Heart right ventricle (tissue), 16 donors: Measurements from ENCODE around the gene MLIP. TPM values are rescaled to one million over a fixed set of nuclear protein-coding genes. Genes with fewer than 3 reads are reported as not detected.
A peak's percentile ranks its signal among the peaks of the same experiment; 100 is the strongest.

Experiments
- ATAC-seq, 8 donors: fragments of 200-7000 bp; cut with Tn5 transposase; one replicate each; pipeline ENCODE4 v1.9.1; 2020; ENCODE audit warnings: mild to moderate bottlenecking in 8 of 8, moderate library complexity in 8 of 8, moderate number of reproducible peaks in 1 of 8
- DNase-seq, 2 donors: peaks; one replicate each; pipeline ENCODE4 v3.0.0-alpha.2; 2020
- H3K27ac ChIP-seq, 10 donors: fragments of 200-600 bp; sonication (generic) in 2 of 10; one replicate each; pipeline versions ENCODE4 v1.5.0 to v1.8.0; 2020 to 2022; ENCODE audit warnings: mild to moderate bottlenecking in 3 of 10
- H3K27me3 ChIP-seq, 7 donors: fragments of 200-600 bp; one replicate each; pipeline ENCODE4 v1.8.0; 2021 to 2022; ENCODE audit warnings: mild to moderate bottlenecking in 2 of 7
- H3K36me3 ChIP-seq, 9 donors: fragments of 200-600 bp; sonication (generic) in 1 of 9; one replicate each; pipeline versions ENCODE4 v1.5.0 to v1.8.0; 2020 to 2022; ENCODE audit warnings: mild to moderate bottlenecking in 2 of 9
- H3K4me1 ChIP-seq, 9 donors: fragments of 200-600 bp; sonication (generic) in 1 of 9; one replicate each; pipeline versions ENCODE4 v1.5.0 to v1.8.0; 2020 to 2022; ENCODE audit warnings: mild to moderate bottlenecking in 4 of 9
- H3K4me3 ChIP-seq, 10 donors: fragments of 200-600 bp; sonication (generic) in 2 of 10; one replicate each; pipeline versions ENCODE4 v1.5.0 to v1.8.0; 2020 to 2022; ENCODE audit warnings: mild to moderate bottlenecking in 7 of 10, moderate library complexity in 2 of 10
- H3K9me3 ChIP-seq, 11 donors: fragments of 200-600 bp in 10 of 11; sonication (generic) in 2 of 11; one replicate each; pipeline versions ENCODE4 v1.5.0 to v1.8.0; 2013 to 2022; ENCODE audit warnings: mild to moderate bottlenecking in 2 of 11, control low read depth in 1 of 11, moderate library complexity in 1 of 11
- CTCF ChIP-seq, 9 donors: fragments of 200-600 bp; sonication (generic) in 2 of 9; IDR thresholded peaks; one replicate each; pipeline versions ENCODE4 v1.5.0 to v1.8.0; 2021 to 2022; ENCODE audit warnings: antibody characterized with exemption in 9 of 9, mild to moderate bottlenecking in 5 of 9, moderate library complexity in 1 of 9
- WGBS, 2 donors: extraction: QIAGEN DNeasy Blood & Tissue Kit; methylation state at CpG; one replicate each; pipeline ENCODE4 v1.1.7; 2013; ENCODE audit warnings: inconsistent platforms in 1 of 2; 5-methylcytosine and 5-hydroxymethylcytosine counted together
- intact Hi-C, 10 donors: fragments of 100-400 bp; cut with DNase I; formaldehyde crosslinking; loops; one replicate each; pipeline versions ENCODE4 v1.11.1 to v1.14.2; 2022
- polyA plus RNA-seq, 2 donors: library from polyadenylated mRNA; stranded (reverse); fragments of 200-250 nt; gene quantifications; one replicate each; pipeline ENCODE4 v1.2.3, GENCODE V29; 2013
- total RNA-seq, 10 donors: library from RNA; stranded (reverse); fragmentation: NEBNext Ultra II Directional in 3 of 10; extraction: Animal tissue kit (Norgen Biotek cat#: 25700) in 3 of 10; gene quantifications; one replicate each; pipeline versions ENCODE4 v1.2.1 to v1.2.4, GENCODE V29; 2021 to 2023
- donor health status: Arrhythmogenic right ventricular cardiomyopathy.
- donor health status: ischemic (EF 13 %, LVEDD 7.1; RV severe dilation, severe dysfunction).
- donor health status: healthy with polysubstance abuse.
- donor health status: DM: no; HTN: yes; CAD: no.
- donor health status: DM: no; HTN: no; CAD: no.
- donor health status: ischemic (EF 25% LVEDD 6.9; RV normal size, moderate dysfunction).
- donor health status: ischemic (EF 25% LVEDD 5.7; RV mildly dilated, moderate dysfunction).
- donor health status: healthy.
- donor health status: DM: yes; HTN: yes; CAD: no.
- donor health status: Ischemic cardiomyopathy.
- donor health status: ischemic (EF 35%, LVEDD 5.7; RV mildly dilated, moderate dysfunction).
- donor health status: nonischemic (EF 11% LVEDD 7.7; RV severe dilation, severe dysfunction).
- donor health status: DM: yes; HTN: yes; CAD: no.
- donor health status: PGD.
- donor health status: ischemic (EF 29% LVEDD 5.4; RV normal size, mild dysfunction).
- donor health status: nonischemic (EF 23%, LVEDD 6.1; RV moderate dilation, normal function).

The MLIP gene
- total and polyA plus RNA-seq, 12 donors = 102 to 486 (median 394) TPM

GRCh38 chr6:54087721-54088120 lies 23.5 kb upstream of the MLIP start:
- no peaks in the 10 kb centered on the region for H3K27me3 ChIP-seq
- 55 to 68% methylated on average over 2 of the region's 2 CpGs for WGBS, 2 donors
- H3K9me3 ChIP-seq = no peaks in the 10 kb centered on the region
- peak overlapping the region in 2 of 10 donors; percentile 74 to 84 for H3K27ac ChIP-seq
- H3K4me1 ChIP-seq = peaks cover 0 to 79% (median 39%) of the 10 kb centered on the region in 9 donors
- DNase-seq = no peak
- no peak overlapping the region for H3K4me3 ChIP-seq
- no peak for ATAC-seq
- no peaks in the 10 kb centered on the region for H3K36me3 ChIP-seq
- intact Hi-C loops = loop anchor here in 1 of 10 donors (10.0 kb wide), 1 partner anchor 73 kb away; no protein-coding TSS in a partner anchor
- no peak for TF ChIP-seq CTCF (IDR thresholded peaks at IDR 0.05)

GRCh38 chr6:54093326-54093948 lies 17.8 kb upstream of the MLIP start:
- no peaks in the 10 kb centered on the region for H3K36me3 ChIP-seq
- H3K27me3 ChIP-seq = no peaks in the 10 kb centered on the region
- peak in 2 of 8 donors; percentile 22 to 49 for ATAC-seq
- WGBS, 2 donors = 50 to 59% methylated on average over 6 of the region's 6 CpGs
- no peaks in the 10 kb centered on the region for H3K9me3 ChIP-seq
- DNase-seq = no peak
- no peak overlapping the region for H3K4me3 ChIP-seq
- H3K27ac ChIP-seq = peak overlapping the region in 2 of 10 donors; percentile 1 to 24
- H3K4me1 ChIP-seq = peaks cover 0 to 52% (median 22%) of the 10 kb centered on the region in 9 donors
- intact Hi-C loops = no loop called here
- TF ChIP-seq CTCF (IDR thresholded peaks at IDR 0.05) = no peak

- Histone ChIP-seq H3K27me3 (no peaks in the 10 kb centered on the region), H3K9me3 (no peaks in the 10 kb centered on the region), H3K4me1 (peaks cover 0 to 47% (median 20%) of the 10 kb centered on the region in 9 donors), H3K4me3 (no peak overlapping the region), H3K36me3 (no peaks in the 10 kb centered on the region), H3K27ac (no peak overlapping the region)
- TF ChIP-seq CTCF (IDR thresholded peaks at IDR 0.05) = no peak
- intact Hi-C loops = no loop called here
- ATAC-seq (no peak), DNase-seq (no peak)
These were observed 16.9 kb upstream of the MLIP start for GRCh38 chr6:54094293-54094692.

DNA sequence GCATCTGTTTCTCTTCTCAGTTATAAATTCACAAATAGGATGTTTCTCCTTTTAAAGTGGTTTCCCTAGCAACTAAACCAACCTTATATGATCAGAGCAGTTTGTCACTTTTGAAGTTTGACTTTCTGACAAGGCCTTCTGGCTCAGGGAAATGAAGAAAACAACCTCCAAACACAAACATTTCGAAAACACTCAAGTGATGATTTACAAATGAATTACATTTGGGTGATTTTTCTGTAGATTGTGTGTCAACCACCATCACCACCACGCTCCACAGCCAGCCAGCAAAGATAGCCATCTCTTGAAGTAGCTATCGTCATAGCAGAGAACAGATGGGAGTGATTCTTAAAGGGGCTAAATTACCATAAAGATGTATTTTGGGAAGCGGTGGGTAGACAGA lies 16.5 kb upstream of the MLIP start:
- H3K27ac ChIP-seq = no peak overlapping the region
- ATAC-seq (no peak), DNase-seq (no peak)
- H3K27me3 ChIP-seq = no peaks in the 10 kb centered on the region
- H3K4me1 ChIP-seq = peaks cover 0 to 49% (median 22%) of the 10 kb centered on the region in 9 donors
- H3K9me3 ChIP-seq = no peaks in the 10 kb centered on the region
- TF ChIP-seq CTCF (IDR thresholded peaks at IDR 0.05) = no peak
- no peak overlapping the region for H3K4me3 ChIP-seq
- intact Hi-C loops = no loop called here
- 74% methylated on average over 4 of the region's 4 CpGs for WGBS, 2 donors
- no peaks in the 10 kb centered on the region for H3K36me3 ChIP-seq
